ENCODE measurements around the gene ASNS. TPM values are rescaled to one million over a fixed set of nuclear protein-coding genes. Genes with fewer than 3 reads are reported as not detected.

The ASNS gene
- polyA plus RNA-seq, 1 donor (not counting 4 experiments of a cell fraction or from before 2014, with no cell fraction given) = 24.3 TPM

DNA sequence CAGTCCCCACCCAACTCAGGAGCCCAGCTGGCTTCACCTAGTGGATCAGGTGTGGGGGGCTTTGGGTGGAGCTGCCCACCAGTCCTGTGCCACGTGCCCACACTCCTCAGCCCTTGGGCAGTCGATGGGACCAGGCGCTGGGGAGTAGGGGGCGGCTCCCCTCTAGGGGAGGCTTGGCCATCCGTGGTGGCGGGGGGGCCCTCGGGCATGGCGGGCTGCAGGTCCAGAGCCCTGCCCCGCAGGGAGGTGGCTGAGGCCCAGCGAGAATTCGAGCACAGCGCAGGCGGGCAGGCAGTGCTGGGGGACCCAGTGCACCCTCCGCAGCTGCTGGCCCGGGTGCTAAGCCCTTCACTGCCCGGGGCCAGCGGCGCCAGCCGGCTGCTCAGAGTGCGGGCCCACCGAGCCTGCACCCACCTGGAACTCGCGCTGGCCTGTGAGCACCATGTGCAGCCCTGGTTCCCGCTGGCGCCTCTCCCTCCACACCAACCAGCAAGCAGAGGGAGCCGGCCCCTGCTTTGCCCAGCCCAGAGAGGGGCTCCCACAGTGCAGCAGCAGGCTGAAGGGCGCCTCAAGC is 29.3 kb downstream of the ASNS start:
- H3K9me1 ChIP-seq (ENCODE audit: control insufficient read depth, extremely low read depth, insufficient read depth, low read length) = no peaks in the 10 kb centered on the region
- dilution Hi-C loops (cut with MboI; ENCODE audit: extremely low pct_ligation_motif_present, low sequenced_read_pairs) = no loop called here
- H3K9me3 ChIP-seq (ENCODE audit: control insufficient read depth, low read depth, low read length) = no peaks in the 10 kb centered on the region
- H3K4me3 ChIP-seq (ENCODE audit: control insufficient read depth in 2 of 3, extremely low read depth in 1 of 3, insufficient read depth in 2 of 3, low read depth in 1 of 3, low read length in 3 of 3) = no peak overlapping the region
- H3K27me3 ChIP-seq (ENCODE audit: control insufficient read depth, extremely low read depth, insufficient read depth, low read length) = no peaks in the 10 kb centered on the region
- FAIRE-seq (no peak), DNase-seq (ENCODE audit: low read depth, low spot score) (no peak)
- H2AFZ ChIP-seq (ENCODE audit: control insufficient read depth, low read length) = no peak overlapping the region
- H3K79me2 ChIP-seq (ENCODE audit: control insufficient read depth, insufficient read depth, low read length) = no peaks in the 10 kb centered on the region
- H3K9ac ChIP-seq (ENCODE audit: control insufficient read depth, extremely low read depth, insufficient read depth, low read length) = no peak overlapping the region
- no peaks in the 10 kb centered on the region for H4K20me1 ChIP-seq (ENCODE audit: control insufficient read depth, extremely low read depth, insufficient read depth, low read length)
- no peaks in the 10 kb centered on the region for H3K36me3 ChIP-seq (ENCODE audit: control insufficient read depth in 2 of 2, extremely low read depth in 1 of 2, insufficient read depth in 2 of 2, low read length in 2 of 2)
- no peaks in the 10 kb centered on the region for H3K4me1 ChIP-seq (ENCODE audit: control insufficient read depth, extremely low read depth, insufficient read depth, low read length)
- no peak for TF ChIP-seq EZH2 (IDR thresholded peaks at IDR 0.05; ENCODE audit: low read length)
- TF ChIP-seq, protein P1, sequence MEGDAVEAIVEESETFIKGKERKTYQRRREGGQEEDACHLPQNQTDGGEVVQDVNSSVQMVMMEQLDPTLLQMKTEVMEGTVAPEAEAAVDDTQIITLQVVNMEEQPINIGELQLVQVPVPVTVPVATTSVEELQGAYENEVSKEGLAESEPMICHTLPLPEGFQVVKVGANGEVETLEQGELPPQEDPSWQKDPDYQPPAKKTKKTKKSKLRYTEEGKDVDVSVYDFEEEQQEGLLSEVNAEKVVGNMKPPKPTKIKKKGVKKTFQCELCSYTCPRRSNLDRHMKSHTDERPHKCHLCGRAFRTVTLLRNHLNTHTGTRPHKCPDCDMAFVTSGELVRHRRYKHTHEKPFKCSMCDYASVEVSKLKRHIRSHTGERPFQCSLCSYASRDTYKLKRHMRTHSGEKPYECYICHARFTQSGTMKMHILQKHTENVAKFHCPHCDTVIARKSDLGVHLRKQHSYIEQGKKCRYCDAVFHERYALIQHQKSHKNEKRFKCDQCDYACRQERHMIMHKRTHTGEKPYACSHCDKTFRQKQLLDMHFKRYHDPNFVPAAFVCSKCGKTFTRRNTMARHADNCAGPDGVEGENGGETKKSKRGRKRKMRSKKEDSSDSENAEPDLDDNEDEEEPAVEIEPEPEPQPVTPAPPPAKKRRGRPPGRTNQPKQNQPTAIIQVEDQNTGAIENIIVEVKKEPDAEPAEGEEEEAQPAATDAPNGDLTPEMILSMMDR (optimal IDR thresholded peaks at IDR 0.05 in 1 of 3, IDR thresholded peaks at IDR 0.05 in 1 of 3, conservative IDR thresholded peaks at IDR 0.05 in 1 of 3; ENCODE audit: extremely low read depth in 1 of 3, insufficient read depth in 2 of 3, low read length in 3 of 3) = no peak
- no peak overlapping the region for H3K27ac ChIP-seq (ENCODE audit: control insufficient read depth, insufficient read depth, low read length)
- H3K4me2 ChIP-seq (ENCODE audit: control insufficient read depth, extremely low read depth, insufficient read depth, low read depth, low read length) = no peak overlapping the region

DNA sequence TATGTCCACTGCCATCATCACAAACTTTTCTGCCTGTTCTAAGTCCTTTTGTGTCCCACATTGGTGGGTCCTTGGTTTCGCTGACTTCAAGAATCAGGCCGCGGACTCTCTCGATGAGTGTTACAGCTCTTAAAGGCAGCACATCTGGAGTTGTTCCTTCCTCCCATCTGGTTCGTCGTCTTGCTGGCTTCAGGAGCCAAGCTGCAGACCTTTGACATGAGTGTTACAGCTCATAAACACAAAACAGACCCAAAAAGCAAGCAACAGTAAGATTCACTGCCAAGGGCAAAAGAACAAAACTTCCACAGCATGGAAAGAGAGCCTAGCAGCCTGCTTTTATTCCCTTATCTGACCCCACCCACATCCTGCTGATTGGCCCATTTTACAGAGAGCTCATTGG is 30.2 kb downstream of the ASNS start:
- DNase-seq (ENCODE audit: low read depth, low spot score) (no peak), FAIRE-seq (no peak)
- H4K20me1 ChIP-seq (ENCODE audit: control insufficient read depth, extremely low read depth, insufficient read depth, low read length) = no peaks in the 10 kb centered on the region
- H3K9me1 ChIP-seq (ENCODE audit: control insufficient read depth, extremely low read depth, insufficient read depth, low read length) = no peaks in the 10 kb centered on the region
- no peaks in the 10 kb centered on the region for H3K36me3 ChIP-seq (ENCODE audit: control insufficient read depth in 2 of 2, extremely low read depth in 1 of 2, insufficient read depth in 2 of 2, low read length in 2 of 2)
- no peaks in the 10 kb centered on the region for H3K27me3 ChIP-seq (ENCODE audit: control insufficient read depth, extremely low read depth, insufficient read depth, low read length)
- dilution Hi-C loops (cut with MboI; ENCODE audit: extremely low pct_ligation_motif_present, low sequenced_read_pairs) = no loop called here
- no peak overlapping the region for H3K4me2 ChIP-seq (ENCODE audit: control insufficient read depth, extremely low read depth, insufficient read depth, low read depth, low read length)
- H2AFZ ChIP-seq (ENCODE audit: control insufficient read depth, low read length) = no peak overlapping the region
- no peak for TF ChIP-seq EZH2 (IDR thresholded peaks at IDR 0.05; ENCODE audit: low read length)
- TF ChIP-seq, protein P1 (optimal IDR thresholded peaks at IDR 0.05 in 1 of 3, IDR thresholded peaks at IDR 0.05 in 1 of 3, conservative IDR thresholded peaks at IDR 0.05 in 1 of 3; ENCODE audit: extremely low read depth in 1 of 3, insufficient read depth in 2 of 3, low read length in 3 of 3) = no peak
- no peaks in the 10 kb centered on the region for H3K9me3 ChIP-seq (ENCODE audit: control insufficient read depth, low read depth, low read length)
- no peak overlapping the region for H3K27ac ChIP-seq (ENCODE audit: control insufficient read depth, insufficient read depth, low read length)
- no peaks in the 10 kb centered on the region for H3K4me1 ChIP-seq (ENCODE audit: control insufficient read depth, extremely low read depth, insufficient read depth, low read length)
- H3K4me3 ChIP-seq (ENCODE audit: control insufficient read depth in 2 of 3, extremely low read depth in 1 of 3, insufficient read depth in 2 of 3, low read depth in 1 of 3, low read length in 3 of 3) = no peak overlapping the region
- no peaks in the 10 kb centered on the region for H3K79me2 ChIP-seq (ENCODE audit: control insufficient read depth, insufficient read depth, low read length)
- H3K9ac ChIP-seq (ENCODE audit: control insufficient read depth, extremely low read depth, insufficient read depth, low read length) = no peak overlapping the region
